ENCODE data around the gene PTPRN2.

Gene PTPRN2

GRCh38 chr7:158239290-158239981, 348.2 kb downstream of the PTPRN2 start:
- no CpG with 5 or more reads among the region's 30 CpGs for WGBS (ENCODE audit: extremely low coverage, insufficient coverage, low lambda C conversion rate)
- Histone ChIP-seq H3K56ac (ENCODE audit: low read length) (no peak overlapping the region), H3K79me2 (ENCODE audit: control insufficient read depth, insufficient read depth, low read length) (no peaks in the 10 kb centered on the region), H3K27me3 (ENCODE audit: insufficient read depth, low read length, poor library complexity) (no peaks in the 10 kb centered on the region), H4K8ac (ENCODE audit: low read depth, low read length) (no peak overlapping the region), H2BK5ac (ENCODE audit: low read length) (no peak overlapping the region), H3K36me3 (ENCODE audit: control insufficient read depth, insufficient read depth, low read length) (no peaks in the 10 kb centered on the region), H3K4ac (ENCODE audit: low read depth, low read length) (no peak overlapping the region), H3K4me2 (ENCODE audit: low read length) (no peak overlapping the region), H3K23ac (ENCODE audit: low read length) (no peak overlapping the region), H3K18ac (ENCODE audit: low read length) (no peak overlapping the region), H2BK120ac (ENCODE audit: low read depth, low read length) (no peak overlapping the region), H3K79me1 (ENCODE audit: low read length) (no peaks in the 10 kb centered on the region), H2AK5ac (ENCODE audit: low read length) (no peak overlapping the region), H3K4me1 (ENCODE audit: control insufficient read depth, low read depth, low read length) (no peaks in the 10 kb centered on the region), H4K5ac (ENCODE audit: low read length) (no peak overlapping the region), H3K27ac (ENCODE audit: low read depth, low read length) (no peak overlapping the region), H2BK15ac (replicated peaks; ENCODE audit: low read depth) (no peak overlapping the region), H3K4me3 (ENCODE audit: low read length) (no peak overlapping the region), H3K9ac (ENCODE audit: low read length) (no peak overlapping the region)
- DNase-seq = no peak

- no CpG with 5 or more reads among the region's 21 CpGs for WGBS (ENCODE audit: extremely low coverage, insufficient coverage, low lambda C conversion rate)
- Histone ChIP-seq H2BK15ac (replicated peaks; ENCODE audit: low read depth) (no peak overlapping the region), H3K36me3 (ENCODE audit: control insufficient read depth, insufficient read depth, low read length) (no peaks in the 10 kb centered on the region), H3K4me1 (ENCODE audit: control insufficient read depth, low read depth, low read length) (no peaks in the 10 kb centered on the region), H3K4ac (ENCODE audit: low read depth, low read length) (no peak overlapping the region), H3K27me3 (ENCODE audit: insufficient read depth, low read length, poor library complexity) (no peaks in the 10 kb centered on the region), H2BK5ac (ENCODE audit: low read length) (no peak overlapping the region), H3K4me3 (ENCODE audit: low read length) (no peak overlapping the region), H3K18ac (ENCODE audit: low read length) (no peak overlapping the region), H3K23ac (ENCODE audit: low read length) (no peak overlapping the region), H2BK120ac (ENCODE audit: low read depth, low read length) (no peak overlapping the region), H3K79me2 (ENCODE audit: control insufficient read depth, insufficient read depth, low read length) (no peaks in the 10 kb centered on the region), H3K56ac (ENCODE audit: low read length) (no peak overlapping the region), H4K5ac (ENCODE audit: low read length) (no peak overlapping the region), H3K4me2 (ENCODE audit: low read length) (no peak overlapping the region), H3K9ac (ENCODE audit: low read length) (no peak overlapping the region), H3K27ac (ENCODE audit: low read depth, low read length) (no peak overlapping the region), H3K79me1 (ENCODE audit: low read length) (no peaks in the 10 kb centered on the region), H2AK5ac (ENCODE audit: low read length) (no peak overlapping the region), H4K8ac (ENCODE audit: low read depth, low read length) (no peak overlapping the region)
- DNase-seq = no peak
These were observed 348.9 kb downstream of the PTPRN2 start for GRCh38 chr7:158238616-158239289.

- no peak overlapping the region for H3K4me2 ChIP-seq (ENCODE audit: low read length)
- no peak overlapping the region for H2BK5ac ChIP-seq (ENCODE audit: low read length)
- H3K23ac ChIP-seq (ENCODE audit: low read length) = no peak overlapping the region
- no peak overlapping the region for H3K4ac ChIP-seq (ENCODE audit: low read depth, low read length)
- no peak overlapping the region for H3K18ac ChIP-seq (ENCODE audit: low read length)
- no peaks in the 10 kb centered on the region for H3K36me3 ChIP-seq (ENCODE audit: control insufficient read depth, insufficient read depth, low read length)
- H3K56ac ChIP-seq (ENCODE audit: low read length) = no peak overlapping the region
- no peak overlapping the region for H2BK15ac ChIP-seq (replicated peaks; ENCODE audit: low read depth)
- no peaks in the 10 kb centered on the region for H3K79me1 ChIP-seq (ENCODE audit: low read length)
- H3K4me3 ChIP-seq (ENCODE audit: low read length) = no peak overlapping the region
- no peak overlapping the region for H3K27ac ChIP-seq (ENCODE audit: low read depth, low read length)
- H2AK5ac ChIP-seq (ENCODE audit: low read length) = no peak overlapping the region
- no peak overlapping the region for H3K9ac ChIP-seq (ENCODE audit: low read length)
- no peak overlapping the region for H4K5ac ChIP-seq (ENCODE audit: low read length)
- no peaks in the 10 kb centered on the region for H3K79me2 ChIP-seq (ENCODE audit: control insufficient read depth, insufficient read depth, low read length)
- no peak overlapping the region for H2BK120ac ChIP-seq (ENCODE audit: low read depth, low read length)
- no peaks in the 10 kb centered on the region for H3K4me1 ChIP-seq (ENCODE audit: control insufficient read depth, low read depth, low read length)
- WGBS (ENCODE audit: extremely low coverage, insufficient coverage, low lambda C conversion rate) = no CpG with 5 or more reads among the region's 29 CpGs
- H3K27me3 ChIP-seq (ENCODE audit: insufficient read depth, low read length, poor library complexity) = no peaks in the 10 kb centered on the region
- H4K8ac ChIP-seq (ENCODE audit: low read depth, low read length) = no peak overlapping the region
- no peak for DNase-seq
These were observed 349.8 kb downstream of the PTPRN2 start for GRCh38 chr7:158237672-158238335.

GRCh38 chr7:158236400-158236799, 351.2 kb downstream of the PTPRN2 start:
- Histone ChIP-seq H3K4me1 (ENCODE audit: control insufficient read depth, low read depth, low read length) (no peaks in the 10 kb centered on the region), H3K23ac (ENCODE audit: low read length) (no peak overlapping the region), H3K36me3 (ENCODE audit: control insufficient read depth, insufficient read depth, low read length) (no peaks in the 10 kb centered on the region), H3K18ac (ENCODE audit: low read length) (no peak overlapping the region), H3K27me3 (ENCODE audit: insufficient read depth, low read length, poor library complexity) (no peaks in the 10 kb centered on the region), H3K56ac (ENCODE audit: low read length) (no peak overlapping the region), H3K4me2 (ENCODE audit: low read length) (no peak overlapping the region), H3K27ac (ENCODE audit: low read depth, low read length) (no peak overlapping the region), H4K8ac (ENCODE audit: low read depth, low read length) (no peak overlapping the region), H3K4ac (ENCODE audit: low read depth, low read length) (no peak overlapping the region), H2AK5ac (ENCODE audit: low read length) (no peak overlapping the region), H2BK15ac (replicated peaks; ENCODE audit: low read depth) (no peak overlapping the region), H3K9ac (ENCODE audit: low read length) (no peak overlapping the region), H2BK5ac (ENCODE audit: low read length) (no peak overlapping the region), H3K79me2 (ENCODE audit: control insufficient read depth, insufficient read depth, low read length) (no peaks in the 10 kb centered on the region), H3K4me3 (ENCODE audit: low read length) (no peak overlapping the region), H3K79me1 (ENCODE audit: low read length) (no peaks in the 10 kb centered on the region), H2BK120ac (ENCODE audit: low read depth, low read length) (no peak overlapping the region), H4K5ac (ENCODE audit: low read length) (no peak overlapping the region)
- DNase-seq = no peak
- no CpG with 5 or more reads among the region's 11 CpGs for WGBS (ENCODE audit: extremely low coverage, insufficient coverage, low lambda C conversion rate)

- no peak overlapping the region for H2BK120ac ChIP-seq (ENCODE audit: low read depth, low read length)
- H4K8ac ChIP-seq (ENCODE audit: low read depth, low read length) = no peak overlapping the region
- no peaks in the 10 kb centered on the region for H3K79me2 ChIP-seq (ENCODE audit: control insufficient read depth, insufficient read depth, low read length)
- no peak overlapping the region for H3K4me2 ChIP-seq (ENCODE audit: low read length)
- H4K5ac ChIP-seq (ENCODE audit: low read length) = no peak overlapping the region
- H3K36me3 ChIP-seq (ENCODE audit: control insufficient read depth, insufficient read depth, low read length) = no peaks in the 10 kb centered on the region
- no peak overlapping the region for H3K4me3 ChIP-seq (ENCODE audit: low read length)
- H3K27ac ChIP-seq (ENCODE audit: low read depth, low read length) = no peak overlapping the region
- H3K9ac ChIP-seq (ENCODE audit: low read length) = no peak overlapping the region
- no peak overlapping the region for H3K18ac ChIP-seq (ENCODE audit: low read length)
- H3K4me1 ChIP-seq (ENCODE audit: control insufficient read depth, low read depth, low read length) = no peaks in the 10 kb centered on the region
- H2AK5ac ChIP-seq (ENCODE audit: low read length) = no peak overlapping the region
- no peak overlapping the region for H2BK5ac ChIP-seq (ENCODE audit: low read length)
- WGBS (ENCODE audit: extremely low coverage, insufficient coverage, low lambda C conversion rate) = no CpG with 5 or more reads among the region's 16 CpGs
- H2BK15ac ChIP-seq (replicated peaks; ENCODE audit: low read depth) = no peak overlapping the region
- DNase-seq = no peak
- no peaks in the 10 kb centered on the region for H3K27me3 ChIP-seq (ENCODE audit: insufficient read depth, low read length, poor library complexity)
- no peak overlapping the region for H3K23ac ChIP-seq (ENCODE audit: low read length)
- H3K79me1 ChIP-seq (ENCODE audit: low read length) = no peaks in the 10 kb centered on the region
- no peak overlapping the region for H3K56ac ChIP-seq (ENCODE audit: low read length)
- no peak overlapping the region for H3K4ac ChIP-seq (ENCODE audit: low read depth, low read length)
These were observed 351.8 kb downstream of the PTPRN2 start for GRCh38 chr7:158235862-158236261.
